Panc1 (cell line): Measurements from ENCODE around the gene PRDX1. TPM values are rescaled to one million over a fixed set of nuclear protein-coding genes. Genes with fewer than 3 reads are reported as not detected.
"Not testable (repeated sequence)": the region's sequence is repeated elsewhere in the genome, so short reads cannot be mapped to it uniquely, and the experiment has no call there.

Source experiments
- ATAC-seq: fragments of 200-7000 bp; cut with Tn5 transposase; 2 replicates; pipeline ENCODE4 v1.9.1; 2020; ENCODE audit warnings: mild to moderate bottlenecking, moderate library complexity
- BruUV-seq: library from RNA; stranded (reverse); fragments of 400-500 nt; replicated peaks from 2 replicates; lab custom pipeline; 2021; lab: Mats Ljungman, UMichigan
- CTCF ChIA-PET: fragments of 300-600 bp; sonication (Branson Sonifier 250); formaldehyde crosslinking; loops from one replicate; lab custom pipeline; 2022; ENCODE audit warnings: antibody characterized with exemption; lab: Charles Lee
- POLR2A ChIA-PET: fragments of 300-600 bp; sonication (Branson Sonifier 250); formaldehyde crosslinking; loops from one replicate; lab custom pipeline; 2022; ENCODE audit warnings: antibody characterized with exemption; lab: Charles Lee
- DNase-seq: peaks from one replicate; pipeline ENCODE4 v3.0.0-alpha.2; 2010; ENCODE audit warnings: low read depth, low spot score
- H3K27ac ChIP-seq: 2 replicates; pipeline ENCODE4 v1.5.1; 2011; ENCODE audit warnings: mild to moderate bottlenecking, low read length, inconsistent platforms
- H3K27me3 ChIP-seq: fragments of 200-500 bp; sonication (Bioruptor generic); 2 replicates; pipeline ENCODE4 v1.6.0; 2014; ENCODE audit warnings: low read length, inconsistent platforms; ENCODE audit not compliant: control insufficient read depth, insufficient read depth
- H3K36me3 ChIP-seq: fragments of 200-500 bp; sonication (Bioruptor generic); 2 replicates; pipeline ENCODE4 v1.5.1; 2014; ENCODE audit warnings: inconsistent platforms, mild to moderate bottlenecking, low read length, moderate library complexity; ENCODE audit not compliant: control insufficient read depth, insufficient read depth
- H3K4me1 ChIP-seq: 2 replicates; pipeline ENCODE4 v1.5.1; 2011; ENCODE audit warnings: inconsistent platforms, mild to moderate bottlenecking, low read length, moderate library complexity; ENCODE audit not compliant: control insufficient read depth, insufficient read depth
- H3K4me3 ChIP-seq, 2 experiments: 2 replicates each; pipeline ENCODE4 v1.5.1; 2011 to 2012; ENCODE audit warnings: low read depth in 2 of 2, low read length in 2 of 2, mild to moderate bottlenecking in 2 of 2, inconsistent platforms in 1 of 2, moderate library complexity in 1 of 2
- H3K9me3 ChIP-seq: fragments of 200-500 bp; sonication (Bioruptor generic); 2 replicates; pipeline ENCODE4 v1.5.1; 2014; ENCODE audit warnings: low read depth, mild to moderate bottlenecking, inconsistent platforms, low read length, moderate library complexity; ENCODE audit not compliant: control insufficient read depth, insufficient read depth
- POLR2AphosphoS5 ChIP-seq: IDR thresholded peaks from 2 replicates; pipeline ENCODE4 v1.6.1; 2012; ENCODE audit warnings: mild to moderate bottlenecking, low read depth, low read length, moderate library complexity
- SIN3A ChIP-seq: IDR thresholded peaks from 2 replicates; pipeline ENCODE4 v1.6.1; 2012; ENCODE audit warnings: low read depth, mild to moderate bottlenecking, low read length, moderate library complexity, borderline replicate concordance; ENCODE audit not compliant: insufficient read depth
- TCF7L2 ChIP-seq: IDR thresholded peaks from 2 replicates; pipeline ENCODE4 v1.6.1; 2011; ENCODE audit warnings: mild to moderate bottlenecking, low read depth, low read length, inconsistent platforms
- in situ Hi-C: cut with HindIII; loops from 2 replicates; pipeline ENCODE4 v1.10.0; 2016; ENCODE audit warnings: low sequenced_read_pairs, low pct_unique_long_range_greater_than_20kb
- intact Hi-C: fragments of 100-400 bp; cut with micrococcal nuclease; formaldehyde crosslinking; loops from one replicate; pipeline ENCODE4 v1.10.0; 2022; ENCODE audit not compliant: unreplicated experiment
- total RNA-seq: library from RNA; stranded (reverse); gene quantifications from one replicate; pipeline ENCODE4 v1.2.1, GENCODE V29; 2021; ENCODE audit not compliant: unreplicated experiment
- TF ChIP-seq, protein P1 (sequence below), 2 experiments: IDR thresholded peaks; 2 replicates each; pipeline ENCODE4 v1.6.1; 2011 to 2012; ENCODE audit warnings: low read depth in 2 of 2, control low read depth in 1 of 2, low read length in 1 of 2, mild to moderate bottlenecking in 1 of 2, moderate library complexity in 1 of 2; ENCODE audit not compliant: insufficient read depth in 1 of 2
- TF ChIP-seq, protein P2 (sequence below): fragments of 450-650 bp; IDR thresholded peaks from 2 replicates; pipeline ENCODE4 v1.5.1; 2017; ENCODE audit warnings: mild to moderate bottlenecking

Gene PRDX1
- total RNA-seq, 1 experiment from 2014 or later, result 719 TPM

- DNase-seq, result no peak
- ATAC-seq, result no peak
- ChIA-PET POLR2A (no interaction called here), CTCF (interaction anchor here (0.6 kb wide), 1 partner anchor 19 kb away, joined by 3 read pairs; no protein-coding TSS in a partner anchor)
- no peak overlapping the region for H3K4me3 ChIP-seq
- in situ Hi-C loops (no loop called here), intact Hi-C loops (no loop called here)
- TF ChIP-seq POLR2AphosphoS5 (no peak), SIN3A (no peak), TCF7L2 (no peak)
- TF ChIP-seq, protein P1, sequence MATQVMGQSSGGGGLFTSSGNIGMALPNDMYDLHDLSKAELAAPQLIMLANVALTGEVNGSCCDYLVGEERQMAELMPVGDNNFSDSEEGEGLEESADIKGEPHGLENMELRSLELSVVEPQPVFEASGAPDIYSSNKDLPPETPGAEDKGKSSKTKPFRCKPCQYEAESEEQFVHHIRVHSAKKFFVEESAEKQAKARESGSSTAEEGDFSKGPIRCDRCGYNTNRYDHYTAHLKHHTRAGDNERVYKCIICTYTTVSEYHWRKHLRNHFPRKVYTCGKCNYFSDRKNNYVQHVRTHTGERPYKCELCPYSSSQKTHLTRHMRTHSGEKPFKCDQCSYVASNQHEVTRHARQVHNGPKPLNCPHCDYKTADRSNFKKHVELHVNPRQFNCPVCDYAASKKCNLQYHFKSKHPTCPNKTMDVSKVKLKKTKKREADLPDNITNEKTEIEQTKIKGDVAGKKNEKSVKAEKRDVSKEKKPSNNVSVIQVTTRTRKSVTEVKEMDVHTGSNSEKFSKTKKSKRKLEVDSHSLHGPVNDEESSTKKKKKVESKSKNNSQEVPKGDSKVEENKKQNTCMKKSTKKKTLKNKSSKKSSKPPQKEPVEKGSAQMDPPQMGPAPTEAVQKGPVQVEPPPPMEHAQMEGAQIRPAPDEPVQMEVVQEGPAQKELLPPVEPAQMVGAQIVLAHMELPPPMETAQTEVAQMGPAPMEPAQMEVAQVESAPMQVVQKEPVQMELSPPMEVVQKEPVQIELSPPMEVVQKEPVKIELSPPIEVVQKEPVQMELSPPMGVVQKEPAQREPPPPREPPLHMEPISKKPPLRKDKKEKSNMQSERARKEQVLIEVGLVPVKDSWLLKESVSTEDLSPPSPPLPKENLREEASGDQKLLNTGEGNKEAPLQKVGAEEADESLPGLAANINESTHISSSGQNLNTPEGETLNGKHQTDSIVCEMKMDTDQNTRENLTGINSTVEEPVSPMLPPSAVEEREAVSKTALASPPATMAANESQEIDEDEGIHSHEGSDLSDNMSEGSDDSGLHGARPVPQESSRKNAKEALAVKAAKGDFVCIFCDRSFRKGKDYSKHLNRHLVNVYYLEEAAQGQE (IDR thresholded peaks at IDR 0.05; ENCODE audit: insufficient read depth in 1 of 2, low read depth in 2 of 2, low read length in 1 of 2), result no peak
- TF ChIP-seq, protein P2, sequence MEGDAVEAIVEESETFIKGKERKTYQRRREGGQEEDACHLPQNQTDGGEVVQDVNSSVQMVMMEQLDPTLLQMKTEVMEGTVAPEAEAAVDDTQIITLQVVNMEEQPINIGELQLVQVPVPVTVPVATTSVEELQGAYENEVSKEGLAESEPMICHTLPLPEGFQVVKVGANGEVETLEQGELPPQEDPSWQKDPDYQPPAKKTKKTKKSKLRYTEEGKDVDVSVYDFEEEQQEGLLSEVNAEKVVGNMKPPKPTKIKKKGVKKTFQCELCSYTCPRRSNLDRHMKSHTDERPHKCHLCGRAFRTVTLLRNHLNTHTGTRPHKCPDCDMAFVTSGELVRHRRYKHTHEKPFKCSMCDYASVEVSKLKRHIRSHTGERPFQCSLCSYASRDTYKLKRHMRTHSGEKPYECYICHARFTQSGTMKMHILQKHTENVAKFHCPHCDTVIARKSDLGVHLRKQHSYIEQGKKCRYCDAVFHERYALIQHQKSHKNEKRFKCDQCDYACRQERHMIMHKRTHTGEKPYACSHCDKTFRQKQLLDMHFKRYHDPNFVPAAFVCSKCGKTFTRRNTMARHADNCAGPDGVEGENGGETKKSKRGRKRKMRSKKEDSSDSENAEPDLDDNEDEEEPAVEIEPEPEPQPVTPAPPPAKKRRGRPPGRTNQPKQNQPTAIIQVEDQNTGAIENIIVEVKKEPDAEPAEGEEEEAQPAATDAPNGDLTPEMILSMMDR, result no peak
- BruUV-seq, result TSS peak; percentile 51
- H3K27ac ChIP-seq, result no peak overlapping the region
- H3K36me3 ChIP-seq, result no peaks in the 10 kb centered on the region
- H3K27me3 ChIP-seq, result no peaks in the 10 kb centered on the region
- no peaks in the 10 kb centered on the region for H3K9me3 ChIP-seq
- no peaks in the 10 kb centered on the region for H3K4me1 ChIP-seq
Measured at GRCh38 chr1:45478121-45478814, 43.4 kb downstream of the PRDX1 start.

- no peaks in the 10 kb centered on the region for H3K36me3 ChIP-seq
- H3K27ac ChIP-seq, result no peak overlapping the region
- ATAC-seq (no peak), DNase-seq (no peak)
- H3K4me3 ChIP-seq, result no peak overlapping the region
- intact Hi-C loops, result no loop called here
- no peaks in the 10 kb centered on the region for H3K9me3 ChIP-seq
- TF ChIP-seq POLR2AphosphoS5 (no peak), TCF7L2 (no peak), SIN3A (no peak)
- TF ChIP-seq, protein P1 (IDR thresholded peaks at IDR 0.05; ENCODE audit: insufficient read depth in 1 of 2, low read depth in 2 of 2, low read length in 1 of 2), result no peak
- TF ChIP-seq, protein P2, result no peak
- POLR2A ChIA-PET, result no interaction called here
- in situ Hi-C loops, result no loop called here
- CTCF ChIA-PET, result interaction anchor here (0.6 kb wide), 2 partner anchors 18 to 66 kb away, joined by 3 read pairs; no protein-coding TSS in a partner anchor
- H3K4me1 ChIP-seq, result no peaks in the 10 kb centered on the region
- no TSS peak for BruUV-seq
- no peaks in the 10 kb centered on the region for H3K27me3 ChIP-seq
Measured at GRCh38 chr1:45477646-45478045, 44.0 kb downstream of the PRDX1 start.

GRCh38 chr1:45474194-45474593 is 47.5 kb downstream of the PRDX1 start:
- in situ Hi-C loops, intact Hi-C loops: not testable (repeated sequence)

More at GRCh38 chr1:45474194-45474593, 47.5 kb downstream of the PRDX1 start:
- BruUV-seq, ATAC-seq, H3K36me3 ChIP-seq, H3K9me3 ChIP-seq, DNase-seq, H3K27ac ChIP-seq, POLR2A ChIA-PET, H3K4me1 ChIP-seq, CTCF ChIA-PET, H3K27me3 ChIP-seq, H3K4me3 ChIP-seq: not testable (repeated sequence)
